GM23248 (cell line): ENCODE data around the gene SCLY. TPM values are rescaled to one million over a fixed set of nuclear protein-coding genes. Genes with fewer than 3 reads are reported as not detected.

Experiments used
- DNase-seq: peaks from one replicate; pipeline ENCODE4 v3.0.0-alpha.2; 2015
- H2AFZ ChIP-seq: fragments of 200-600 bp; sonication (generic); 2 replicates; pipeline ENCODE4 v1.6.1; 2016; ENCODE audit warnings: antibody characterized with exemption
- H3F3A ChIP-seq: fragments of 200-600 bp; sonication (generic); 2 replicates; pipeline ENCODE4 v1.6.1; 2016; ENCODE audit warnings: mild to moderate bottlenecking, antibody characterized with exemption, mixed run types; ENCODE audit not compliant: insufficient read depth
- H3K27ac ChIP-seq: fragments of 200-600 bp; sonication (generic); 2 replicates; pipeline ENCODE4 v1.5.1; 2016; ENCODE audit warnings: mild to moderate bottlenecking
- H3K27me3 ChIP-seq: fragments of 200-600 bp; sonication (generic); replicated peaks from 2 replicates; pipeline ENCODE4 v1.6.1; 2016; ENCODE audit warnings: mild to moderate bottlenecking; ENCODE audit not compliant: insufficient read depth
- H3K36me3 ChIP-seq: fragments of 200-600 bp; sonication (generic); 2 replicates; pipeline ENCODE4 v1.6.1; 2016; ENCODE audit warnings: low read depth, mild to moderate bottlenecking
- H3K4me1 ChIP-seq: fragments of 200-600 bp; sonication (generic); 2 replicates; pipeline ENCODE4 v1.6.1; 2016; ENCODE audit warnings: mild to moderate bottlenecking; ENCODE audit not compliant: insufficient read depth
- H3K4me2 ChIP-seq: fragments of 200-600 bp; sonication (generic); one replicate; pipeline ENCODE4 v1.6.1; 2016; ENCODE audit warnings: mild to moderate bottlenecking; ENCODE audit not compliant: unreplicated experiment
- H3K4me3 ChIP-seq: fragments of 200-600 bp; sonication (generic); 2 replicates; pipeline ENCODE4 v1.5.1; 2016; ENCODE audit warnings: mild to moderate bottlenecking
- H3K79me2 ChIP-seq: fragments of 200-600 bp; sonication (generic); 2 replicates; pipeline ENCODE4 v1.6.1; 2016; ENCODE audit warnings: mild to moderate bottlenecking; ENCODE audit not compliant: insufficient read depth
- H3K9ac ChIP-seq: fragments of 200-600 bp; sonication (generic); 2 replicates; pipeline ENCODE4 v1.6.1; 2016; ENCODE audit warnings: mild to moderate bottlenecking
- H3K9me2 ChIP-seq: fragments of 200-600 bp; sonication (generic); 2 replicates; pipeline ENCODE4 v1.6.1; 2016; ENCODE audit warnings: mixed run types, mild to moderate bottlenecking, moderate library complexity; ENCODE audit not compliant: insufficient read depth
- H3K9me3 ChIP-seq: fragments of 200-600 bp; sonication (generic); one replicate; pipeline ENCODE4 v1.6.1; 2017; ENCODE audit warnings: low read depth
- H4K20me1 ChIP-seq: fragments of 200-600 bp; sonication (generic); 2 replicates; pipeline ENCODE4 v1.6.0; 2016; ENCODE audit not compliant: insufficient read depth
- EZH2 ChIP-seq: fragments of 200-600 bp; sonication (generic); IDR thresholded peaks from 2 replicates; pipeline ENCODE4 v1.6.1; 2018; ENCODE audit warnings: antibody characterized with exemption, mild to moderate bottlenecking; ENCODE audit not compliant: insufficient read depth, poor library complexity, severe bottlenecking
- EZH2phosphoT487 ChIP-seq: fragments of 200-600 bp; sonication (generic); IDR thresholded peaks from 2 replicates; pipeline ENCODE4 v1.6.1; 2018; ENCODE audit warnings: antibody characterized with exemption, moderate library complexity, mild to moderate bottlenecking, low read depth; ENCODE audit not compliant: insufficient read depth
- WGBS, 2 experiments: methylation state at CpG; one replicate each; pipeline ENCODE4 v1.1.6; 2015 to 2017; ENCODE audit warnings: low lambda C conversion rate in 2 of 2, low coverage in 1 of 2; ENCODE audit errors: missing lambda C conversion rate in 2 of 2; 5-methylcytosine and 5-hydroxymethylcytosine counted together
- in situ Hi-C: fragments of 300-500 bp; cut with MboI; formaldehyde crosslinking; loops from 2 replicates; pipeline ENCODE4 v1.15.0; 2020
- polyA plus RNA-seq: library from polyadenylated mRNA; unstranded; fragments of >200 nt; fragmentation: Nextera tagmentation; extraction: Ambion mirVana; gene quantifications from 2 replicates; pipeline ENCODE4 v1.2.1, GENCODE V29; 2016
- total RNA-seq: library from RNA; depleted of rRNA; stranded (reverse); fragments of >200 nt; shearing (Covaris generic); gene quantifications from 2 replicates; pipeline ENCODE4 v1.2.3, GENCODE V29; 2014

SCLY gene
- total and polyA plus RNA-seq, 2 experiments from 2014 or later: 10.3 to 14.8 TPM

- no peak for TF ChIP-seq EZH2phosphoT487
- TF ChIP-seq EZH2: no peak
- Histone ChIP-seq H4K20me1 (no peaks in the 10 kb centered on the region), H3K27me3 (no peaks in the 10 kb centered on the region), H3K4me3 (peak overlapping the region; percentile 88), H3K27ac (no peak overlapping the region), H3K9me3 (no peaks in the 10 kb centered on the region), H3F3A (no peaks in the 10 kb centered on the region), H3K4me1 (peaks cover 5% of the 10 kb centered on the region; the same call in 1 of the 2 replicates), H3K79me2 (peaks cover 10% of the 10 kb centered on the region; the same call in 1 of the 2 replicates), H3K9ac (peak overlapping the region; percentile 94; the same call in 1 of the 2 replicates), H3K9me2 (no peaks in the 10 kb centered on the region), H3K36me3 (no peaks in the 10 kb centered on the region), H2AFZ (no peak overlapping the region), H3K4me2 (peak overlapping the region; percentile 91)
- in situ Hi-C loops: no loop called here
- DNase-seq: peak; percentile 13
- WGBS, 2 experiments: 88 to 89% methylated on average over 3 of the region's 3 CpGs
Measured at GRCh38 chr2:238059505-238059904, 1.3 kb upstream of the SCLY start.

DNA sequence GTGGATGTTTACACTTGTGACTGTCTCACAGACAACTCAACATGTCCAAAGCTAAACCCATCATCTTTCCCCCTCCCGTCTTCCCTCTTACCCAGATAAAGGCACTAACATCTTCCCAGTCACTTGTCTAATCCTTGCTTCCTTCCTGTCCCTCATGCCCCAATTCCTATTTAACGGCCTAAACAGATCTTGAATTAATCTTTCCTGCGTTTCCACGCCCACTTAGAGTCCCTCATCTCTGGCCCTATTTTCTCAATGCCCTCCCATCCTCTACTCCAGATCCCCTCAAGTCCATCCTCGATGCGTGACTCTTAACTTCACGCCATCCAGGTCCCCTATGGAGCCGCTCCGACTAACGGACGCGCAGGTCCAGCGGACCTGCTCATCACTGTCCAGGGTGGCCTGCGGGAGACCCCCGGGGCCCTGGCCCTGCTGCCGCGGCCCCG, 682 bp upstream of the SCLY start:
- H3K27me3 ChIP-seq: no peaks in the 10 kb centered on the region
- no peak for TF ChIP-seq EZH2
- TF ChIP-seq EZH2phosphoT487: no peak
- WGBS, 2 experiments: 1 to 2% methylated on average over 13 to 18 of the region's 18 CpGs
- H3K9me2 ChIP-seq: no peaks in the 10 kb centered on the region
- peak overlapping the region; percentile 88 for H3K4me3 ChIP-seq
- H3K9me3 ChIP-seq: no peaks in the 10 kb centered on the region
- no peaks in the 10 kb centered on the region for H4K20me1 ChIP-seq
- H2AFZ ChIP-seq: peak overlapping the region; percentile 90
- no peak for DNase-seq
- peak overlapping the region; percentile 91 for H3K4me2 ChIP-seq
- peaks cover 5% of the 10 kb centered on the region; the same call in 1 of the 2 replicates for H3K4me1 ChIP-seq
- 0 out of 2 replicates have a peak, but pooled peaks cover 2% of the 10 kb centered on the region for H3K36me3 ChIP-seq
- H3K79me2 ChIP-seq: peaks cover 10% of the 10 kb centered on the region; the same call in 1 of the 2 replicates
- H3F3A ChIP-seq: no peaks in the 10 kb centered on the region
- in situ Hi-C loops: no loop called here
- H3K27ac ChIP-seq: peak overlapping the region; percentile 79
- peak overlapping the region; percentile 94 for H3K9ac ChIP-seq

DNA sequence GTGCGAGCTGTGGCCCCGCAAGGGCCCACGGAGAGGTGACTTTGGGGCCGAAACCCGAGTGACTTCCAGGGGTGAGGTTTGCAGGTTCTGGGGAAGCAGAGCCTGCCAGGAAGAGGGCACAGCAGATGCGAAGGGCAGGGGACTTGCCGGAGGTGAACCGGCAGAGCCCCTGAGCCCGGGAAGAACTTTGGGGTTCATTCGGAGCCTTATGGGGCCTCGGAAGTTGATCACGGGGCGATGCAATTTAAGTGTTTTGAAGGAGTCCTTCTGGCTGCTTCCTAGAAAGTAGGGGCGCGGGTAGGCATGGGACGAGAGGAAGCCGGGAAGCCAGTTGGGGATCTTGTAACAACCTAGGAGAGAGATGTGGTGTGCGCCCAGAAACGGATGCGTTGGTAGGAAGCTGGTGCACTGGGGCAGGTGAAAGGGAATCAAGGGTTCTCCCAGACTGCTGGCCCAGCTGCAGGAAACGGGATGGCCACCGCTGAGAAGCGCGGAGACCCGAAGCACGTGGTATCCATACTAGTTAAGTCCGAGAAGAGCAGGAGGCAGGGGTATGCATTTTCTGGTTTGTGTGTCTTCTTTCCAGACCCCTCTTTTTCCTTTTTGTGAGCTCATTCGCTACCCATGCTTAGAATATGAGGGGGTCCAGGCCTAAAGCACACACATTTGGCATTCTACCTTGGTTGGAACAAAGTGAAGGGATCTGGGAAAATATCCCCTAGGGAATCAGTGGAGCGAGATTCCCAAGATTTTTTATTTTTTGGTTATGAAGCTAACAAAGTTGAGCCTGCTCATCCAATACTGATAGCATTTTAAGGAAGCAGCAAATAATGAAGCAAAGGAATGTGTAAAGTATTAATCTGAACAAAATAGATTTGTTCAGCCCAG, 758 bp downstream of the SCLY start:
- in situ Hi-C loops: no loop called here
- Histone ChIP-seq H3K79me2 (peaks cover 10% of the 10 kb centered on the region; the same call in 1 of the 2 replicates), H3K4me2 (peak overlapping the region; percentile 76), H3K9me3 (no peaks in the 10 kb centered on the region), H3K9ac (peak overlapping the region; percentile 73), H3K4me3 (peak overlapping the region; percentile 88), H3F3A (no peaks in the 10 kb centered on the region), H3K27me3 (no peaks in the 10 kb centered on the region), H4K20me1 (no peaks in the 10 kb centered on the region), H3K36me3 (0 out of 2 replicates have a peak, but pooled peaks cover 5% of the 10 kb centered on the region), H3K4me1 (peaks cover 5% of the 10 kb centered on the region; the same call in 1 of the 2 replicates), H3K9me2 (no peaks in the 10 kb centered on the region), H3K27ac (peak overlapping the region; percentile 27), H2AFZ (peak overlapping the region; percentile 84)
- TF ChIP-seq EZH2phosphoT487 (no peak), EZH2 (no peak)
- WGBS, 2 experiments: 5 to 6% methylated on average over 28 to 29 of the region's 29 CpGs
- DNase-seq: peak; percentile 61

- peaks cover 5% of the 10 kb centered on the region; the same call in 1 of the 2 replicates for H3K4me1 ChIP-seq
- 0 out of 2 replicates have a peak, but pooled peaks cover 5% of the 10 kb centered on the region for H3K36me3 ChIP-seq
- H3F3A ChIP-seq: no peaks in the 10 kb centered on the region
- WGBS, 2 experiments: 86 to 87% methylated on average over 8 of the region's 8 CpGs
- DNase-seq: no peak
- H4K20me1 ChIP-seq: no peaks in the 10 kb centered on the region
- no peaks in the 10 kb centered on the region for H3K9me2 ChIP-seq
- no peak for TF ChIP-seq EZH2phosphoT487
- no peak for TF ChIP-seq EZH2
- H3K4me3 ChIP-seq: no peak overlapping the region
- H3K9me3 ChIP-seq: no peaks in the 10 kb centered on the region
- no peaks in the 10 kb centered on the region for H3K27me3 ChIP-seq
- H3K79me2 ChIP-seq: peaks cover 10% of the 10 kb centered on the region; the same call in 1 of the 2 replicates
- H2AFZ ChIP-seq: no peak overlapping the region
- H3K27ac ChIP-seq: no peak overlapping the region
- no peak overlapping the region for H3K9ac ChIP-seq
- in situ Hi-C loops: no loop called here
- H3K4me2 ChIP-seq: no peak overlapping the region
Measured at GRCh38 chr2:238063414-238064189, 2.8 kb downstream of the SCLY start.
